ENCODE data around the gene PGBD4. TPM values are rescaled to one million over a fixed set of nuclear protein-coding genes. Genes with fewer than 3 reads are reported as not detected.
A peak's percentile ranks its signal among the peaks of the same experiment; 100 is the strongest.

PGBD4 gene
- total and polyA plus RNA-seq, 2 donors (not counting 1 experiment from before 2014, with no cell fraction given): 1.4 to 3.0 TPM

DNA sequence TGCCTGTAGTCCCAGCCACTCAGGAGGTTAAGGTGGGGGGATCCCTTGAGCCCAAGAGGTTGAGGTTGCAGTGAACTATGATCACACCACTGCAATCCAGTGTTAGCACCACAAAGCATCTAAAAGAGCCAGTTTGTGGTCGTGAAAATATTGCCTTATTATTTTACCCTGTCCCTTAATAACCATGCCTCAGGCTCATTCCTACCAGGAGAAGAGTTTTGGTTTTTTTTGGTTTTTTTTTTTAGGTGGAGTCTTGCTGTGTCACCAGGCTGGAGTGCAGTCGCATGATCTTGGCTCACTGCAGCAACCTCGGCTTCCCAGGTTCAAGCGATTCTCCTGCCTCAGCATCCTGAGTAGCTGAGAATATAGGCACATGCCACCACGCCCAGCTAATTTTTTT lies 45.0 kb upstream of the PGBD4 start:
- Histone ChIP-seq H3K9me3 (ENCODE audit: control insufficient read depth, insufficient read depth, low read depth, low read length) (no peaks in the 10 kb centered on the region), H2AFZ (ENCODE audit: low read length) (no peak overlapping the region), H3K36me3 (ENCODE audit: control insufficient read depth, insufficient read depth, low read length) (no peaks in the 10 kb centered on the region), H3K79me2 (ENCODE audit: control insufficient read depth, insufficient read depth, low read length) (no peaks in the 10 kb centered on the region), H3K4me3 (replicated peaks in 1 of 4; ENCODE audit: control extremely low read depth in 1 of 4, insufficient read depth in 1 of 4, low read depth in 3 of 4, low read length in 4 of 4) (no peak overlapping the region), H3K9ac (ENCODE audit: insufficient read depth, low read length) (no peak overlapping the region), H3K4me1 (ENCODE audit: control insufficient read depth, extremely low read depth, insufficient read depth, low read length) (no peaks in the 10 kb centered on the region), H3K4me2 (ENCODE audit: extremely low read depth, insufficient read depth, low read length) (no peak overlapping the region), H3K27ac (ENCODE audit: insufficient read depth, low read length) (no peak overlapping the region), H4K20me1 (ENCODE audit: control insufficient read depth, extremely low read depth, insufficient read depth, low read length) (no peaks in the 10 kb centered on the region), H3K27me3 (ENCODE audit: control insufficient read depth, insufficient read depth, low read length) (no peaks in the 10 kb centered on the region)
- TF ChIP-seq EZH2 (IDR thresholded peaks at IDR 0.05; ENCODE audit: low read length, missing control alignments): no peak
- TF ChIP-seq, protein P1, sequence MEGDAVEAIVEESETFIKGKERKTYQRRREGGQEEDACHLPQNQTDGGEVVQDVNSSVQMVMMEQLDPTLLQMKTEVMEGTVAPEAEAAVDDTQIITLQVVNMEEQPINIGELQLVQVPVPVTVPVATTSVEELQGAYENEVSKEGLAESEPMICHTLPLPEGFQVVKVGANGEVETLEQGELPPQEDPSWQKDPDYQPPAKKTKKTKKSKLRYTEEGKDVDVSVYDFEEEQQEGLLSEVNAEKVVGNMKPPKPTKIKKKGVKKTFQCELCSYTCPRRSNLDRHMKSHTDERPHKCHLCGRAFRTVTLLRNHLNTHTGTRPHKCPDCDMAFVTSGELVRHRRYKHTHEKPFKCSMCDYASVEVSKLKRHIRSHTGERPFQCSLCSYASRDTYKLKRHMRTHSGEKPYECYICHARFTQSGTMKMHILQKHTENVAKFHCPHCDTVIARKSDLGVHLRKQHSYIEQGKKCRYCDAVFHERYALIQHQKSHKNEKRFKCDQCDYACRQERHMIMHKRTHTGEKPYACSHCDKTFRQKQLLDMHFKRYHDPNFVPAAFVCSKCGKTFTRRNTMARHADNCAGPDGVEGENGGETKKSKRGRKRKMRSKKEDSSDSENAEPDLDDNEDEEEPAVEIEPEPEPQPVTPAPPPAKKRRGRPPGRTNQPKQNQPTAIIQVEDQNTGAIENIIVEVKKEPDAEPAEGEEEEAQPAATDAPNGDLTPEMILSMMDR (conservative IDR thresholded peaks at IDR 0.05 in 1 of 2, IDR thresholded peaks at IDR 0.05 in 1 of 2; ENCODE audit: low read depth in 1 of 2, low read length in 2 of 2): no peak
- peak in 1 of 2 donors; percentile 45 for DNase-seq (ENCODE audit: low read depth in 2 of 2)

DNA sequence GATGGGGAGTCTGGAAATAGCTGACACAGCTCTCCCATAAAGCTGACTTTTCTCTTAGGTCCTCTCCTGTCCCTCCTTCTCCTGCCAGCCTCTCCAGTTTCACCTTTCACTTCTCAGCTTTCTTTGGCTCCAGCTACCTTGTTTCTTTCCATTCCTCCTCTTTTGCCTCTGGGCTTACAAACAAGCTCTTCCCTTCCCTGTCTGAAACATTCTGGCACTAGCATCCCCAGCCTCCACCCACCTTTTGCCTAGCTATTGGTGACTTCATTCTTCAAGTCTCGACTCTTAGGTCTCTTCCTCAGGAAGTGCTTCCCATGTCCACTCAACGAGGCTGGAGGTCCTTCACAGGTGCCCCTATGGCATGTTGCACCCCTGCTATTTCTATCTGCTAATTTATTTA lies 42.4 kb upstream of the PGBD4 start:
- Histone ChIP-seq H2AFZ (ENCODE audit: low read length) (no peak overlapping the region), H3K27ac (ENCODE audit: insufficient read depth, low read length) (no peak overlapping the region), H4K20me1 (ENCODE audit: control insufficient read depth, extremely low read depth, insufficient read depth, low read length) (no peaks in the 10 kb centered on the region), H3K4me1 (ENCODE audit: control insufficient read depth, extremely low read depth, insufficient read depth, low read length) (no peaks in the 10 kb centered on the region), H3K4me3 (replicated peaks in 1 of 4; ENCODE audit: control extremely low read depth in 1 of 4, insufficient read depth in 1 of 4, low read depth in 3 of 4, low read length in 4 of 4) (no peak overlapping the region), H3K79me2 (ENCODE audit: control insufficient read depth, insufficient read depth, low read length) (no peaks in the 10 kb centered on the region), H3K36me3 (ENCODE audit: control insufficient read depth, insufficient read depth, low read length) (no peaks in the 10 kb centered on the region), H3K4me2 (ENCODE audit: extremely low read depth, insufficient read depth, low read length) (no peak overlapping the region), H3K9me3 (ENCODE audit: control insufficient read depth, insufficient read depth, low read depth, low read length) (no peaks in the 10 kb centered on the region), H3K9ac (ENCODE audit: insufficient read depth, low read length) (no peak overlapping the region), H3K27me3 (ENCODE audit: control insufficient read depth, insufficient read depth, low read length) (no peaks in the 10 kb centered on the region)
- DNase-seq (ENCODE audit: low read depth in 2 of 2): no peak
- no peak for TF ChIP-seq EZH2 (IDR thresholded peaks at IDR 0.05; ENCODE audit: low read length, missing control alignments)
- TF ChIP-seq, protein P1 (conservative IDR thresholded peaks at IDR 0.05 in 1 of 2, IDR thresholded peaks at IDR 0.05 in 1 of 2; ENCODE audit: low read depth in 1 of 2, low read length in 2 of 2): no peak

DNA sequence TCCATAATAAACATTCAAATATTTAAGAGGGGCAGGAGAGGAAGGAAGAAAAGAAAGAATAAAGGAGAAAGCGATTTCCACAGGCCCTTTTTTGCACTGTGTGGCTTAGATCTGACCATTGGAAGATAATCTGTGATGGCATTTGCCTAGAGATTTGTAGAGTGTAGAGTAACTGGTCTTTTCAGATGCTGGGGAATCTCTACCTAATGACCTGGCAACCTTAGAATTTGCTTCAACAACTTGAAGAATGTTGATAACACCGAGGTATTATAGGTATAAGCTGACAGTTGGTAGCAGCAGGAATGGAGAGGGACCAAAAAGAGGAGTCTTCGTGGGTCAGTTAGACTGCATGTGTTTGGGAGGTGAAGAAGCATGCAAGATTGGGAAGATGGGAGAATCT lies 41.9 kb upstream of the PGBD4 start:
- H3K27me3 ChIP-seq (ENCODE audit: control insufficient read depth, insufficient read depth, low read length): no peaks in the 10 kb centered on the region
- H3K9me3 ChIP-seq (ENCODE audit: control insufficient read depth, insufficient read depth, low read depth, low read length): no peaks in the 10 kb centered on the region
- no peaks in the 10 kb centered on the region for H3K36me3 ChIP-seq (ENCODE audit: control insufficient read depth, insufficient read depth, low read length)
- TF ChIP-seq EZH2 (IDR thresholded peaks at IDR 0.05; ENCODE audit: low read length, missing control alignments): no peak
- TF ChIP-seq, protein P1 (conservative IDR thresholded peaks at IDR 0.05 in 1 of 2, IDR thresholded peaks at IDR 0.05 in 1 of 2; ENCODE audit: low read depth in 1 of 2, low read length in 2 of 2): no peak
- H3K27ac ChIP-seq (ENCODE audit: insufficient read depth, low read length): no peak overlapping the region
- H2AFZ ChIP-seq (ENCODE audit: low read length): no peak overlapping the region
- no peaks in the 10 kb centered on the region for H3K79me2 ChIP-seq (ENCODE audit: control insufficient read depth, insufficient read depth, low read length)
- no peak overlapping the region for H3K4me3 ChIP-seq (replicated peaks in 1 of 4; ENCODE audit: control extremely low read depth in 1 of 4, insufficient read depth in 1 of 4, low read depth in 3 of 4, low read length in 4 of 4)
- H3K4me2 ChIP-seq (ENCODE audit: extremely low read depth, insufficient read depth, low read length): no peak overlapping the region
- DNase-seq (ENCODE audit: low read depth in 2 of 2): no peak
- H3K9ac ChIP-seq (ENCODE audit: insufficient read depth, low read length): no peak overlapping the region
- no peaks in the 10 kb centered on the region for H4K20me1 ChIP-seq (ENCODE audit: control insufficient read depth, extremely low read depth, insufficient read depth, low read length)
- H3K4me1 ChIP-seq (ENCODE audit: control insufficient read depth, extremely low read depth, insufficient read depth, low read length): no peaks in the 10 kb centered on the region

All from fibroblast of lung (primary cell).